Measurements from ENCODE around the gene CHAT.

CHAT gene

DNA sequence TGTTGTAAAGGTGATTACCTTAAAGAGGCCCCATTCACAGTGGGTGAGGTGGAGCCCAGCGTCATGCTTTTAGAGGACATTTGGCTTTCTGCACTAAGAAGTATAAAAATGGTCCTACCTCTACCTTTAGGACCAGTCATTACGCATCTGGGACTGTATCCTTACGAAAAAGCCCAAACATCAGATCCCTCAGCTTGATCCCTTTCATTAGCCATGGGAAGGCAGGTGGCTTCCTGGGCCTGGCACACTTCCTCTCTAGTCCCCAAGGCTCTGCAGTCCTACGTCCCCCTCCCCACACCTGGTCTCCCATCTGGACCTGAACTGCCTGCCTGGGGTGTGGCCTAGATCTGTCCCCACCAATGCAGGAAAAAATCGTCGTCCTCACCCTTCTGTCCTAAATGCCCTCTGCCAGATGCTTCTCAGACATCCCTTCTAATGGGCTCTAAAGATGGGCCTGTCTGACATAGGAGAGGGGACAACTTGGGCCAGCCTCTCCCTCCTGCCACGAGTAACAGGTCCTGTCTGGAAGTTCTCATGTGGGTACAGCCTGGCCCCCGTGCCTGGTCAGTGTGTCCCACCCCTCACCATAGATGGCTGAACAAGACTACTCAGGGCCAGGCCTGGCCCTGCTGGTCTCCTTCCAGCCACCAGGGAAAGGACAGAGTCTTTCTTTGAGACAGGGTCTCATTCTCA, 15.5 kb upstream of the CHAT start:
- H3K27ac ChIP-seq (ENCODE audit: low read depth, low read length): no peak overlapping the region
- H3K27me3 ChIP-seq (ENCODE audit: control insufficient read depth in 1 of 2, insufficient read depth in 2 of 2, low read length in 2 of 2): peaks cover 0 to 9% of the 10 kb centered on the region in 2 donors
- H3K4me1 ChIP-seq (ENCODE audit: insufficient read depth, low read length): no peaks in the 10 kb centered on the region
- no peaks in the 10 kb centered on the region for H3K9me3 ChIP-seq (ENCODE audit: low read length)
- H3K36me3 ChIP-seq (ENCODE audit: insufficient read depth, low read length): no peaks in the 10 kb centered on the region
- H3K9ac ChIP-seq (ENCODE audit: low read length): no peak overlapping the region
- H3K4me3 ChIP-seq (ENCODE audit: low read depth in 1 of 2, low read length in 2 of 2): no peak overlapping the region

DNA sequence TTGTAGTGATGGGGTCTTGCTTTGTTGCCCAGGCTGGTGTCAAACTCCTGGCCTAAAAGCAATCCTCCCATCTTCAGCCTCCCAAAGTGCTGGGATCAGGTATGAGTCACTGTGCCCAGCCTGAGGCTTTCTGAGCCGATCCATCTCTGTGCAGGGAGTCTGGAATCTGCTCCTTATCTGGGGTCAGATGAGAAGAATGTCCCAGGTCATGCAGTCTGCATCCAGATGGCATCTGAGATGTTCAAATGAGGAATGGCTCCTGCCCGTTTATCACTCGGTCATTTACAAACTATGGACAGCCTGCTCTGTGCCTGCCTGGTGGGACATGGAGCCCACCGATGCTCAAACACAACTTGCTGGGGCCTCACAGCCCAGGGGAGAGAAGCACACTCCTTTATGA, 14.9 kb upstream of the CHAT start:
- Histone ChIP-seq H3K4me1 (ENCODE audit: insufficient read depth, low read length) (no peaks in the 10 kb centered on the region), H3K4me3 (ENCODE audit: low read depth in 1 of 2, low read length in 2 of 2) (no peak overlapping the region), H3K9me3 (ENCODE audit: low read length) (no peaks in the 10 kb centered on the region), H3K9ac (ENCODE audit: low read length) (no peak overlapping the region), H3K27me3 (ENCODE audit: control insufficient read depth in 1 of 2, insufficient read depth in 2 of 2, low read length in 2 of 2) (peaks cover 0 to 9% of the 10 kb centered on the region in 2 donors), H3K36me3 (ENCODE audit: insufficient read depth, low read length) (no peaks in the 10 kb centered on the region), H3K27ac (ENCODE audit: low read depth, low read length) (no peak overlapping the region)

DNA sequence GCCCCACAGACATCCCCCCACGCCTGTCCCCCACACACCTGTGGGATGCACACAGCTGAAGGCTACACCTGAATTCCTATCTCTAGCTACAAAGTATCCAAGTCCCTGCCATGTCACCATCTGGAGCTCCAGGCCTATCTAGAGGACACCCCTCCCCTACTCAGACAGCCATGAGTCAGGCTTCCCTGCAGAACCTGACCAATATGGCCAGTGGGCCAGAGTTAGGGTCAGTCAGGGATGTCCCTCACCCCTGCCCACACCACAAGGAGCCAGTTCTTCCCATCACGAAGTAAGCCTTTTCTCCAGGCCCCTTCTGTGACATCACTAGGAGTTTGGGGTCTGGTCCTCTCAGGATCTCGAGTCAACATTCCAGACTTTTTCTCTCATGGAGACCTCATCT, 14.3 kb upstream of the CHAT start:
- peaks cover 0 to 9% of the 10 kb centered on the region in 2 donors for H3K27me3 ChIP-seq (ENCODE audit: control insufficient read depth in 1 of 2, insufficient read depth in 2 of 2, low read length in 2 of 2)
- H3K9ac ChIP-seq (ENCODE audit: low read length): no peak overlapping the region
- no peak overlapping the region for H3K4me3 ChIP-seq (ENCODE audit: low read depth in 1 of 2, low read length in 2 of 2)
- H3K27ac ChIP-seq (ENCODE audit: low read depth, low read length): no peak overlapping the region
- no peaks in the 10 kb centered on the region for H3K4me1 ChIP-seq (ENCODE audit: insufficient read depth, low read length)
- no peaks in the 10 kb centered on the region for H3K9me3 ChIP-seq (ENCODE audit: low read length)
- H3K36me3 ChIP-seq (ENCODE audit: insufficient read depth, low read length): no peaks in the 10 kb centered on the region

DNA sequence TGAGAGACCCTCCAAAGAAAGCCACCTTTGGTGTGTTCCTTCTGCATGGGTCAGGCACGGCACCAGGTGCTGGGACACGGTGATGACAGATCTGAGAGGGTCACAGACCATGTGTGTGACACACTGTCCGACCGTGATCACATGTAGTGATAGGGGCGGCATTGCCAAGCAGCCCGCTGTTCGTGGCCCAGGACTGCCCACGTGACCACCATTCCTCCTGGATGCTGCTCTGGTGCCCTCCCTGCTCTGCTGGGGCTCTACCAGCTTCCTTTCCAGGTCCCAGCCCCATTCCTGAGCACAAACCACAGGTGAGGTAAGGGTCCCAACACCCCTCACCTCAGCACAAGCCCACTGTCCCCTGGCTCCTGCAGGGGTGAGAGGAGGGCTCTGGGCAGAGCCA, 13.8 kb upstream of the CHAT start:
- Histone ChIP-seq H3K4me3 (ENCODE audit: low read depth in 1 of 2, low read length in 2 of 2) (no peak overlapping the region), H3K4me1 (ENCODE audit: insufficient read depth, low read length) (no peaks in the 10 kb centered on the region), H3K27me3 (ENCODE audit: control insufficient read depth in 1 of 2, insufficient read depth in 2 of 2, low read length in 2 of 2) (peaks cover 0 to 10% of the 10 kb centered on the region in 2 donors), H3K27ac (ENCODE audit: low read depth, low read length) (no peak overlapping the region), H3K9me3 (ENCODE audit: low read length) (no peaks in the 10 kb centered on the region), H3K36me3 (ENCODE audit: insufficient read depth, low read length) (no peaks in the 10 kb centered on the region), H3K9ac (ENCODE audit: low read length) (no peak overlapping the region)

DNA sequence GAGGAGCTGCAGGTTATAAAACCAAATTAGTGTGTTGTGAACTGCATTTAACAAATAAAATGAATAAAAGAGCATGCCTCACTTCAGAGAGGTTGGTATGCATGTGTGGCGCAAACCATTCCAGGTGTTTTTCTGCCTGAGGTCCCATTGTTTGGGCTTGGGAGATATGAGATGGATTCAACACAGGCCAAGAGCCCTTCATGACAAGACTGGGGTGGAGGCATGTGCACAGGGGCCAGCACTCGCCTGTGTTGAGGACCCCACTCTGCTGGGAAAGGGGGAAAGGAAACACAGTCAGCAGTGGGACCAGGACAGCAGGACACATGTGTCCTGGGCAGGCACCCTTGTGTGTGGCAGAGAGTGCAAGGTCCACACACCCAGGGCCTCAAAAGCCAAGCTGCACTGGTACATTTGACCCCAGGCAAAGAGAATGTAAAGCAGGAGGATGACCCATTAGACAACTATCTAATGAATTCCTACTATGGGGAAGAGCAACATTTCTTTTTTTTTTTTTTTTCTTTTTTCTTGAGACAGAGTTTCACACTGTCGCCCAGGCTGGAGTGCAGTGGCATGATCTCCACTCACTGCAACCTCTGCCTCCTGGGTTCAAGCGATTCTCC, 12.9 kb upstream of the CHAT start:
- Histone ChIP-seq H3K4me1 (ENCODE audit: insufficient read depth, low read length) (no peaks in the 10 kb centered on the region), H3K4me3 (ENCODE audit: low read depth in 1 of 2, low read length in 2 of 2) (no peak overlapping the region), H3K27me3 (ENCODE audit: control insufficient read depth in 1 of 2, insufficient read depth in 2 of 2, low read length in 2 of 2) (peaks cover 0 to 13% of the 10 kb centered on the region in 2 donors), H3K36me3 (ENCODE audit: insufficient read depth, low read length) (no peaks in the 10 kb centered on the region), H3K9ac (ENCODE audit: low read length) (no peak overlapping the region), H3K27ac (ENCODE audit: low read depth, low read length) (no peak overlapping the region), H3K9me3 (ENCODE audit: low read length) (no peaks in the 10 kb centered on the region)

DNA sequence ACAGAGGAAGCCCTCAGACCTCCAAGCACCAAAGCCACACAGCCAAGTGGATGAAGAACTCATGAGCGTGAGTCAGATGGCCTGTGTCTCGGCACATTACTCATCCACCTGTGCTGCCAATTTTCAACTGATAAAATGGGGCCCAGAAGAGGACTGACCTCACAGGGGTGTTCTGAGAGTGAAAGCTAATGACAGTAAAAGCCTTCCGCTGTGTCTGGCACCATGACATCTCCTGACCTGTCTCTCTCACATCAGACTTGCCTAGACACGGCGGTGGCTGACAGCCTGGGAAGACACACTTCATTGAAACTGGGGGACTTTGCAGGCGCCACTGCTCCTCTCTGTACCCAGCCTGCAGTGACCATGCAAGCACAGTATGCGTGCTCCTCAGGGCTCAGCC, 12.0 kb upstream of the CHAT start:
- Histone ChIP-seq H3K27me3 (ENCODE audit: control insufficient read depth in 1 of 2, insufficient read depth in 2 of 2, low read length in 2 of 2) (peaks cover 4 to 13% of the 10 kb centered on the region in 2 donors), H3K9me3 (ENCODE audit: low read length) (no peaks in the 10 kb centered on the region), H3K27ac (ENCODE audit: low read depth, low read length) (no peak overlapping the region), H3K9ac (ENCODE audit: low read length) (no peak overlapping the region), H3K4me1 (ENCODE audit: insufficient read depth, low read length) (no peaks in the 10 kb centered on the region), H3K4me3 (ENCODE audit: low read depth in 1 of 2, low read length in 2 of 2) (no peak overlapping the region), H3K36me3 (ENCODE audit: insufficient read depth, low read length) (no peaks in the 10 kb centered on the region)

DNA sequence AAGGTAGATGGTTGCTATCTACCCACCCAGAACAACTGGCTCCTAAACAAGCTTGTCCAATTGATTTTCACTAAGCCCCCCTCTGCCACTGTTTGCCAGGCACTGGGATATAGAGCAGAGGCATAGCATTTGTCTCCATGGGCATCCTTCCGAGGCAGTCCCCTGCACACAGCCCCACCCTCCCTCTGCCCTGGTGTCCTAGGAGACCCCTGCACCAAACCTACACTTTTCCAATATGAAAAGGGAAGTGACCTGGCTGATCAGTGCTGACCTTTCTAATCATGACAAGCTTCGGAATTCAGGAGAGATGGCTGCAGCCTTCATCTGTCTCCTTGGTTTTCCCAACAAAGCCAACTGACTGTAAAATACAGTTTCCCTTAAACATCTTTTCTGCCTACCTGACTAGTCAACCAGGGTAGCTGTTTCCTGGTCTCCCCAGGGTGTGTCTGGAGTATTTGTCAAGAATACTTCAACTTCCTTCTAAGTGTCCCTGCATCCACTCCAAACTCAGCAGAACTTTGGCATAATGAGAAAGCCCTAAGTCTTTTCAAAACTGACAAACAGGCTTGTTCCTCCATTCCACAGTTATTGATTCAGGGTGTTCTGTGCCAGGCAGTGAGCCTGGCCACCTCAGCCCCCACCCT, 11.3 kb upstream of the CHAT start:
- H3K9me3 ChIP-seq (ENCODE audit: low read length): no peaks in the 10 kb centered on the region
- H3K4me1 ChIP-seq (ENCODE audit: insufficient read depth, low read length): no peaks in the 10 kb centered on the region
- H3K27me3 ChIP-seq (ENCODE audit: control insufficient read depth in 1 of 2, insufficient read depth in 2 of 2, low read length in 2 of 2): peaks cover 9 to 18% of the 10 kb centered on the region in 2 donors
- H3K27ac ChIP-seq (ENCODE audit: low read depth, low read length): no peak overlapping the region
- H3K4me3 ChIP-seq (ENCODE audit: low read depth in 1 of 2, low read length in 2 of 2): no peak overlapping the region
- no peaks in the 10 kb centered on the region for H3K36me3 ChIP-seq (ENCODE audit: insufficient read depth, low read length)
- no peak overlapping the region for H3K9ac ChIP-seq (ENCODE audit: low read length)

DNA sequence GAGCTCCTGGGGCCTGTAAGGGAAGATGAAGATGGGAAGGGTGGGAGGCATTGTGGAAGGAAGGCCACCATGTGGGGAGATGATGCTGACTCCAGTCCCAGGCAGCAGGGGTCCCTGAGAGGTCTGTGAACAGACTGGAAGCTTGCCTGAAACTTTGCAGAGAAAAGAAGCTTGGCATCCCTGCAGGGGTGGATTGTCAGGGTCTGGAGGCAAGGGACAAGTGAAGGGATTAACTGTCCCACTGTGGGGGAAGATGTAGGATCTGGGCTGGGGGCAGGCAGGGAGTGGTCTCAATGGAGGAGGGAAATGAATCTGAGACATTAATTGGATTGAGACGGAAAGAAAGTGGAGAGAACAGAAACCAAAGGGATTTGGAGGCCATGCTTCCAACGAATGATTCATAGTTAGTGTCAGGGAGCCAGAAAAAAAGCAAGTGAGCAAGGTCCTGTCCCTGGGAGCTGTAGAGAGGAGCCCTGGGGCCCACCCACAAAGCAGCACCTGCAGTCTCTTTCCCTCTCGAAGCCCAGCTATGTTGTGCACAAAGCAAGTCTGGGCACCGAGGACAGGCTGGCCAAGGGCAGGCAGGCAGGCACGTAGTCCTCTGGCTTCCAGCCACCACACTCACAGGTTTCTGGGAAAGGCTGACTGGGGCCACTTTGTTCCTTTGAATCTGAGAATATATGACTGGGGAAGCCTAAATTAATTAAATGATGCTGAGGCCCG, 8.5 kb upstream of the CHAT start:
- Histone ChIP-seq H3K4me3 (ENCODE audit: low read depth in 1 of 2, low read length in 2 of 2) (no peak overlapping the region), H3K4me1 (ENCODE audit: insufficient read depth, low read length) (no peaks in the 10 kb centered on the region), H3K36me3 (ENCODE audit: insufficient read depth, low read length) (no peaks in the 10 kb centered on the region), H3K9ac (ENCODE audit: low read length) (no peak overlapping the region), H3K9me3 (ENCODE audit: low read length) (no peaks in the 10 kb centered on the region), H3K27ac (ENCODE audit: low read depth, low read length) (no peak overlapping the region), H3K27me3 (ENCODE audit: control insufficient read depth in 1 of 2, insufficient read depth in 2 of 2, low read length in 2 of 2) (peaks cover 24 to 42% of the 10 kb centered on the region in 2 donors)

DNA sequence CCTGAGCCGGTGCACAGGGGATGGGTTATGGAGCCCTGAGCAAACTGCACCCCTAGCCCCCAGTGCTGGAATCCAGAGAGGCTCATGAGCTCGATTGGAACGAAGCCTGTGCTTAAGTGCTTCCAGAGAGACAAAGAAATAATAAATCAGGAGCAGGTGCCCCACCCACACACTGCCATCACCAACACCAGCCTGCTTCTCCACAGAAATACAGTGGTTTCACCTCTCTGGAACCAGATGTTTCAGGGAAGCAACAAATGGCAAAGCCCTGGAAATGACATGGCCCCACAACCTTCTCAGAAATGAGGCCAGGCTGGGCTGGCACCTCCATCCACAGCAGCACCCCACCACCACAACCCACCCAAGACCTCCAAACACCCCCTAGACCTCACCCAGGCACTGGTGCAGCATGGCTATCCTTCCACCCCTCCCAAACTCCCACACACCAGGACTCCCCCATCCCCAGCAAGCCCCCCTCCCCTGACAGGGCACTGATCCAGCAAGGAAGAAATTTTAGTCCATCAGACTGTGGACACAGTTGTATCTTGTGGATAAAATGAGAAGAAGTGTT, 7.8 kb upstream of the CHAT start:
- no peaks in the 10 kb centered on the region for H3K36me3 ChIP-seq (ENCODE audit: insufficient read depth, low read length)
- peaks cover 28 to 48% of the 10 kb centered on the region in 2 donors for H3K27me3 ChIP-seq (ENCODE audit: control insufficient read depth in 1 of 2, insufficient read depth in 2 of 2, low read length in 2 of 2)

DNA sequence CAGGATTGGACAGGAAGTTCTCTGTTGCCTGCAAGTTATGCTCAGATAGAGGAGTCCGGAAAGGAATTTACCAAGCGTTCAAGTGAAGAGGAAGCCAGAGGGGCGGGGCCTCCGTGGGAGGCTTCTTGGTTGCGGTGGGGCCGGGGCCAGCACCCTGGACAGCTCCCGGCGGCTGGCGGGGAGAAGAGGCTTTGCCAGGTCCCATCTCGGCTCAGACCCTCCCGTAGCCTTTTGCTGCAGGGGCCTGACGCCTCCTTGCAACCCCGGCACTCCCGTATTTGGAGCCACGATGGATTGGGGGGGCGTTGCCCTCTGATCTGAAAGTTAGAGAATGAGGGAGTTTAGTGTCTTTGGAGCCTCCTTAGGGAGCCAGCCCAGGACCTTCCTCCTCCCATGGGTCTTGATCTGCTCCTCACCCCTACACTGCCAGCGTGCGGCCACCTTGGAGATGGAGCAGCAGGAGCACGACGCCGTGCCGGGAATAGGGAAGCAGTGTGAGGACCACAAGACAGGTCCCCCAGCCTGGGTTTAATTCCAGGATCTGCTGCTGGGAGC, 6.8 kb upstream of the CHAT start:
- H3K27ac ChIP-seq (ENCODE audit: low read depth, low read length): no peak overlapping the region
- no peaks in the 10 kb centered on the region for H3K9me3 ChIP-seq (ENCODE audit: low read length)
- no peaks in the 10 kb centered on the region for H3K36me3 ChIP-seq (ENCODE audit: insufficient read depth, low read length)
- H3K9ac ChIP-seq (ENCODE audit: low read length): no peak overlapping the region
- peaks cover 30 to 58% of the 10 kb centered on the region in 2 donors for H3K27me3 ChIP-seq (ENCODE audit: control insufficient read depth in 1 of 2, insufficient read depth in 2 of 2, low read length in 2 of 2)
- no peak overlapping the region for H3K4me3 ChIP-seq (ENCODE audit: low read depth in 1 of 2, low read length in 2 of 2)
- no peaks in the 10 kb centered on the region for H3K4me1 ChIP-seq (ENCODE audit: insufficient read depth, low read length)

More for the DNA sequence above, 7.8 kb upstream of the CHAT start:
- Histone ChIP-seq H3K27ac (ENCODE audit: low read depth, low read length) (no peak overlapping the region), H3K4me3 (ENCODE audit: low read depth in 1 of 2, low read length in 2 of 2) (no peak overlapping the region), H3K9me3 (ENCODE audit: low read length) (no peaks in the 10 kb centered on the region), H3K9ac (ENCODE audit: low read length) (no peak overlapping the region), H3K4me1 (ENCODE audit: insufficient read depth, low read length) (no peaks in the 10 kb centered on the region)
